VCaP (cell line): ENCODE measurements around the gene CNTN4.

Experiments used
- H3K27ac ChIP-seq: fragments of 450-650 bp; 2 replicates; pipeline ENCODE4 v1.5.1; 2017
- CTCF ChIP-seq: fragments of 450-650 bp; conservative IDR thresholded peaks from 2 replicates; pipeline ENCODE4 v1.5.1; 2017; ENCODE audit warnings: mild to moderate bottlenecking, moderate library complexity

The CNTN4 gene

GRCh38 chr3:2774481-2775249 is 676.0 kb downstream of the CNTN4 start:
- TF ChIP-seq CTCF, result no peak
- no peak overlapping the region for H3K27ac ChIP-seq

- H3K27ac ChIP-seq, result no peak overlapping the region
- TF ChIP-seq CTCF, result no peak
Measured at GRCh38 chr3:2783261-2783660, 684.6 kb downstream of the CNTN4 start.

- TF ChIP-seq CTCF, result no peak
- H3K27ac ChIP-seq, result no peak overlapping the region
Measured at GRCh38 chr3:2784627-2785026, 686.0 kb downstream of the CNTN4 start.

- TF ChIP-seq CTCF, result no peak
- no peak overlapping the region for H3K27ac ChIP-seq
Measured at GRCh38 chr3:2790266-2790815, 691.7 kb downstream of the CNTN4 start.

- TF ChIP-seq CTCF, result no peak
Measured at GRCh38 chr3:2792432-2792831, 693.8 kb downstream of the CNTN4 start.

GRCh38 chr3:2793987-2794386 is 695.3 kb downstream of the CNTN4 start:
- no peak for TF ChIP-seq CTCF
- no peak overlapping the region for H3K27ac ChIP-seq

More at GRCh38 chr3:2792432-2792831, 693.8 kb downstream of the CNTN4 start:
- H3K27ac ChIP-seq, result no peak overlapping the region

GRCh38 chr3:2802429-2802828 is 703.8 kb downstream of the CNTN4 start:
- no peak overlapping the region for H3K27ac ChIP-seq
- no peak for TF ChIP-seq CTCF
